ENCODE data around the gene CCDC97. TPM values are rescaled to one million over a fixed set of nuclear protein-coding genes. Genes with fewer than 3 reads are reported as not detected.

Gene CCDC97
- total RNA-seq, 1 experiment from 2014 or later = 25.5 TPM

DNA sequence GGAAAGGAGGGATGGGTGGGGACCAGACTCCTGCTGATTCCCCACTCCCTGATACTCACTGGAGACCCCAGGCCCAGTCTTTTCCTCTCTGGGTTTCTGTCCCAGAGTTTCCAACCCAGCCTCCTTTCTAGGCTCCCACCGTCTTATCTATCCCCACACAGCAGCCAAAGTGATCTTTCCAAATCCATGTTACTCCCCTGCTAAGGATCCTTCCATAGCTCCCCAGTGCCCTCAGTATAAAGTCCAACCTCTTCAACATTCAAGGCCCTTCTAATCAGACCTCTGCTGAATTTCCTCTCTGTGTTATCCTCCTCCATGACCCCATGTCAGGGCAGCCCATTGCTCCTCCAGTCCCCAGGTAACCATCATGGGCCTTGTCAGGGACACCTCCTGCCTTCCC, 45.1 kb downstream of the CCDC97 start:
- peaks cover 5% of the 10 kb centered on the region; the same call in 1 of the 2 replicates for H3K4me1 ChIP-seq (ENCODE audit: control insufficient read depth, insufficient read depth, low read length)
- ATAC-seq (no peak), DNase-seq (ENCODE audit: low read depth, low spot score) (no peak)
- no peaks in the 10 kb centered on the region for H3K27me3 ChIP-seq (ENCODE audit: control insufficient read depth, insufficient read depth, low read length)
- peaks cover 6% of the 10 kb centered on the region; the same call in 1 of the 2 replicates for H3K36me3 ChIP-seq (ENCODE audit: control insufficient read depth, insufficient read depth, low read length)
- CTCF ChIA-PET = no interaction called here
- H3K27ac ChIP-seq (ENCODE audit: low read length) = no peak overlapping the region
- POLR2A ChIA-PET = no interaction called here
- intact Hi-C loops (cut with micrococcal nuclease; ENCODE audit: unreplicated experiment) (no loop called here), in situ Hi-C loops (cut with HindIII; ENCODE audit: low pct_unique_long_range_greater_than_20kb, low sequenced_read_pairs) (no loop called here)
- no peaks in the 10 kb centered on the region for H3K9me3 ChIP-seq (ENCODE audit: control insufficient read depth, insufficient read depth, low read depth, low read length)
- no TSS peak for BruUV-seq (replicated peaks)
- no peak overlapping the region for H3K4me3 ChIP-seq (ENCODE audit: low read depth in 2 of 2, low read length in 2 of 2)
- TF ChIP-seq TCF7L2 (IDR thresholded peaks at IDR 0.05; ENCODE audit: low read depth, low read length) (no peak), POLR2AphosphoS5 (IDR thresholded peaks at IDR 0.05; ENCODE audit: low read depth, low read length) (no peak), SIN3A (IDR thresholded peaks at IDR 0.05; ENCODE audit: borderline replicate concordance, insufficient read depth, low read depth, low read length) (no peak)
- TF ChIP-seq, protein P1, sequence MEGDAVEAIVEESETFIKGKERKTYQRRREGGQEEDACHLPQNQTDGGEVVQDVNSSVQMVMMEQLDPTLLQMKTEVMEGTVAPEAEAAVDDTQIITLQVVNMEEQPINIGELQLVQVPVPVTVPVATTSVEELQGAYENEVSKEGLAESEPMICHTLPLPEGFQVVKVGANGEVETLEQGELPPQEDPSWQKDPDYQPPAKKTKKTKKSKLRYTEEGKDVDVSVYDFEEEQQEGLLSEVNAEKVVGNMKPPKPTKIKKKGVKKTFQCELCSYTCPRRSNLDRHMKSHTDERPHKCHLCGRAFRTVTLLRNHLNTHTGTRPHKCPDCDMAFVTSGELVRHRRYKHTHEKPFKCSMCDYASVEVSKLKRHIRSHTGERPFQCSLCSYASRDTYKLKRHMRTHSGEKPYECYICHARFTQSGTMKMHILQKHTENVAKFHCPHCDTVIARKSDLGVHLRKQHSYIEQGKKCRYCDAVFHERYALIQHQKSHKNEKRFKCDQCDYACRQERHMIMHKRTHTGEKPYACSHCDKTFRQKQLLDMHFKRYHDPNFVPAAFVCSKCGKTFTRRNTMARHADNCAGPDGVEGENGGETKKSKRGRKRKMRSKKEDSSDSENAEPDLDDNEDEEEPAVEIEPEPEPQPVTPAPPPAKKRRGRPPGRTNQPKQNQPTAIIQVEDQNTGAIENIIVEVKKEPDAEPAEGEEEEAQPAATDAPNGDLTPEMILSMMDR (IDR thresholded peaks at IDR 0.05) = no peak
- TF ChIP-seq, protein P2, sequence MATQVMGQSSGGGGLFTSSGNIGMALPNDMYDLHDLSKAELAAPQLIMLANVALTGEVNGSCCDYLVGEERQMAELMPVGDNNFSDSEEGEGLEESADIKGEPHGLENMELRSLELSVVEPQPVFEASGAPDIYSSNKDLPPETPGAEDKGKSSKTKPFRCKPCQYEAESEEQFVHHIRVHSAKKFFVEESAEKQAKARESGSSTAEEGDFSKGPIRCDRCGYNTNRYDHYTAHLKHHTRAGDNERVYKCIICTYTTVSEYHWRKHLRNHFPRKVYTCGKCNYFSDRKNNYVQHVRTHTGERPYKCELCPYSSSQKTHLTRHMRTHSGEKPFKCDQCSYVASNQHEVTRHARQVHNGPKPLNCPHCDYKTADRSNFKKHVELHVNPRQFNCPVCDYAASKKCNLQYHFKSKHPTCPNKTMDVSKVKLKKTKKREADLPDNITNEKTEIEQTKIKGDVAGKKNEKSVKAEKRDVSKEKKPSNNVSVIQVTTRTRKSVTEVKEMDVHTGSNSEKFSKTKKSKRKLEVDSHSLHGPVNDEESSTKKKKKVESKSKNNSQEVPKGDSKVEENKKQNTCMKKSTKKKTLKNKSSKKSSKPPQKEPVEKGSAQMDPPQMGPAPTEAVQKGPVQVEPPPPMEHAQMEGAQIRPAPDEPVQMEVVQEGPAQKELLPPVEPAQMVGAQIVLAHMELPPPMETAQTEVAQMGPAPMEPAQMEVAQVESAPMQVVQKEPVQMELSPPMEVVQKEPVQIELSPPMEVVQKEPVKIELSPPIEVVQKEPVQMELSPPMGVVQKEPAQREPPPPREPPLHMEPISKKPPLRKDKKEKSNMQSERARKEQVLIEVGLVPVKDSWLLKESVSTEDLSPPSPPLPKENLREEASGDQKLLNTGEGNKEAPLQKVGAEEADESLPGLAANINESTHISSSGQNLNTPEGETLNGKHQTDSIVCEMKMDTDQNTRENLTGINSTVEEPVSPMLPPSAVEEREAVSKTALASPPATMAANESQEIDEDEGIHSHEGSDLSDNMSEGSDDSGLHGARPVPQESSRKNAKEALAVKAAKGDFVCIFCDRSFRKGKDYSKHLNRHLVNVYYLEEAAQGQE (IDR thresholded peaks at IDR 0.05; ENCODE audit: insufficient read depth in 1 of 2, low read depth in 2 of 2, low read length in 1 of 2) = no peak

DNA sequence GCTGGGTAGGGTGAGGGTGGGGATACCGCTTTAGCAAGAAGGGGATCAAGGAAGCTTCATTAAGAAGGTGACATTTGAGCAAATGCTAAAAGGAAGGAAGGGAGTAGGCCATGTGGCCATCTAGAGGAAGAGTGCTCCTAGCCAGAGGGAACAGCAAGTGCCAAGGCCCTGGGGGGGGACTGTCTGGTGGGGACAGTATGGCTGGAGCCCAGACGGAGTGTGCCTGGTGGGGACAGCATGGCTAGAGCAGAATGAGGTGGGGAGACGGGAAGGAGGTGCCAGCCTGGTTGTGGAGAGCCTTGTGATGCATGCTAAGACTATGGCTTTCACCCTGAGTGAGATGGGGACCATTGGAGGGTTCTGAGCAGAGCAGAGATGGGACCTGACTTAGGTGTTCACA, 45.8 kb downstream of the CCDC97 start:
- no TSS peak for BruUV-seq (replicated peaks)
- in situ Hi-C loops (cut with HindIII; ENCODE audit: low pct_unique_long_range_greater_than_20kb, low sequenced_read_pairs) (no loop called here), intact Hi-C loops (cut with micrococcal nuclease; ENCODE audit: unreplicated experiment) (no loop called here)
- DNase-seq (ENCODE audit: low read depth, low spot score) (no peak), ATAC-seq (no peak)
- Histone ChIP-seq H3K27ac (ENCODE audit: low read length) (no peak overlapping the region), H3K4me3 (ENCODE audit: low read depth in 2 of 2, low read length in 2 of 2) (no peak overlapping the region), H3K27me3 (ENCODE audit: control insufficient read depth, insufficient read depth, low read length) (no peaks in the 10 kb centered on the region), H3K4me1 (ENCODE audit: control insufficient read depth, insufficient read depth, low read length) (peaks cover 2% of the 10 kb centered on the region; the same call in 1 of the 2 replicates), H3K9me3 (ENCODE audit: control insufficient read depth, insufficient read depth, low read depth, low read length) (no peaks in the 10 kb centered on the region), H3K36me3 (ENCODE audit: control insufficient read depth, insufficient read depth, low read length) (peaks cover 6% of the 10 kb centered on the region; the same call in 1 of the 2 replicates)
- TF ChIP-seq POLR2AphosphoS5 (IDR thresholded peaks at IDR 0.05; ENCODE audit: low read depth, low read length) (no peak), SIN3A (IDR thresholded peaks at IDR 0.05; ENCODE audit: borderline replicate concordance, insufficient read depth, low read depth, low read length) (no peak), TCF7L2 (IDR thresholded peaks at IDR 0.05; ENCODE audit: low read depth, low read length) (no peak)
- TF ChIP-seq, protein P1 (IDR thresholded peaks at IDR 0.05) = no peak
- TF ChIP-seq, protein P2 (IDR thresholded peaks at IDR 0.05; ENCODE audit: insufficient read depth in 1 of 2, low read depth in 2 of 2, low read length in 1 of 2) = no peak
- CTCF ChIA-PET = no interaction called here
- POLR2A ChIA-PET = no interaction called here
